Large intestine (tissue), 3 donors: ENCODE results near the gene BIRC6. TPM values are rescaled to one million over a fixed set of nuclear protein-coding genes. Genes with fewer than 3 reads are reported as not detected.

ENCODE experiments used
- DNase-seq, 2 donors: peaks; one replicate each; pipeline versions ENCODE4 v3.0.0 to v3.0.0-alpha.2; 2013
- H3K27ac ChIP-seq: one replicate; pipeline ENCODE4 v1.5.1; 2013; ENCODE audit warnings: low read length
- H3K27me3 ChIP-seq: 2 replicates; pipeline ENCODE4 v1.6.1; 2013; ENCODE audit warnings: low read length; ENCODE audit not compliant: control insufficient read depth, insufficient read depth
- H3K36me3 ChIP-seq: 2 replicates; pipeline ENCODE4 v1.6.1; 2013; ENCODE audit warnings: low read length; ENCODE audit not compliant: control insufficient read depth, insufficient read depth
- H3K4me1 ChIP-seq: one replicate; pipeline ENCODE4 v1.6.1; 2013; ENCODE audit warnings: low read length; ENCODE audit not compliant: control insufficient read depth, insufficient read depth
- H3K4me3 ChIP-seq: one replicate; pipeline ENCODE4 v1.5.1; 2013; ENCODE audit warnings: low read length
- H3K9me3 ChIP-seq: one replicate; pipeline ENCODE4 v1.6.1; 2013; ENCODE audit warnings: mild to moderate bottlenecking, low read depth, low read length, moderate library complexity; ENCODE audit not compliant: control insufficient read depth
- WGBS: methylation state at CpG from one replicate; pipeline ENCODE4 v1.1.5; 2013; ENCODE audit warnings: low lambda C conversion rate; ENCODE audit not compliant: insufficient coverage; 5-methylcytosine and 5-hydroxymethylcytosine counted together
- polyA plus RNA-seq: library from polyadenylated mRNA; unstranded; fragments of 120-200 nt; gene quantifications from one replicate; pipeline ENCODE4 v1.2.1, GENCODE V29; 2013

Gene BIRC6
- polyA plus RNA-seq, 1 donor: 50.7 TPM

DNA sequence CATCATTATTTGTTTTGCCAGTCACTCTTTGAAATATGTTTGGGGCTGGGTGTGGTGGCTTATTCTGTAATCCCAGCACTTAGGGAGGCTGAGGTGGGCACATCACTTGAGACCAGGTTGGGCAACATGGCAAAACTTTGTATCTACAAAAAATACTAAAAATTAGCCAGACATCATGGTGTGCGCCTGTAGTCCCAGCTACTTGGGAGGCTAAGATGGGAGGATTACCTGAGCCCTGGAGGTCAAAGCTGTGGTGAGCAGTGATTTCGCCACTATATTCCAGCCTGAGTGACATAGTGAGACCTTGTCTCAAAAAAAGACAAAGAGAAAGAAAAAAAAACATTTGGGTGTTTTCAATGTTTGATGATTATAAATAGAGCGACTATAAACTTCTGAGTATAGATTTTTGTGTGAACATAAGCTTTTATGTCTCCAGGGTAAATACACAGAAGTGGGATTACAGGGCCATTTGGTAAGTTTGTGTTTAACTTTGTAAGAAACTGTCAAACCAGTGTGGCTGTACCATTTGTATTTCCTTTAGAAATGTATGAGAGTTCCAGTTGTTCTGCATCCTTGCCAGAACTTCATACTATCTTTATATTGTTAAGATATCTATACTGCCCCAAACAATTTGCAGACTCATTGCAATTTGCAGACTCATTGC is 15.8 kb downstream of the BIRC6 start:
- DNase-seq: no peak
- Histone ChIP-seq H3K36me3 (no peaks in the 10 kb centered on the region), H3K9me3 (no peaks in the 10 kb centered on the region), H3K4me3 (no peak overlapping the region), H3K27me3 (no peaks in the 10 kb centered on the region), H3K27ac (no peak overlapping the region), H3K4me1 (no peaks in the 10 kb centered on the region)
- 79% methylated on average over 2 of the region's 3 CpGs for WGBS

DNA sequence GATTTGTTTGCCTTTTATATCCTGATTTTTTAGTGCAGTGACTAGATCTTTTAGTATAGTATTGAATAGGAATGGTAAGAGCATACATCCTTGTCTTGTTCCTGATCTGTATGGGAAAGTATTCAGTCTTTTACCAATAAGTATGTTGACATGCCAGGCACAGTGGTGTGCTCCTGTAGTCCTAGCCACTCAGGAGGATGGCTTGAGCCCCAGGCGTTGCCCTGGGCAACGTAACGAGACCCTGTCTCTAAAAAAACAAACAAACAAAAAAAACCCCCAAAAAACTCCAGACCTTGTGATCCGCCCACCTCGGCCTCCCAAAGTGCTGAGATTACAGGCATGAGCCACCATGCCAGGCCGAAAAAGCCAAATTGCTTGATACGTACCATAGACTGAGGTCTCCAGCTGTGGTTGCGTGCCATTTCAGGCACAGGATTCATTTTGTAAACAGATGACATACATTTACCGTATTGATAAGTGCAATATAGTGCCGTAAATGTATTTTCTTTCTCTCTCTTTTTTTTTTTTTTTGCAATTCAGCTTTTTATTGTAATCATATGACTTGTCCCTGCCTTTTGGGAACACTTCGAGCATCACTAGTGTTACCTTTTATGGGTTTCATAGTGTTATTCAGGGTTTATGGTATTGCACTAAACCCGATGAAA is 18.5 kb downstream of the BIRC6 start:
- Histone ChIP-seq H3K27ac (no peak overlapping the region), H3K4me3 (no peak overlapping the region), H3K4me1 (peaks cover 7% of the 10 kb centered on the region), H3K36me3 (no peaks in the 10 kb centered on the region), H3K27me3 (no peaks in the 10 kb centered on the region), H3K9me3 (no peaks in the 10 kb centered on the region)
- WGBS: 80% methylated on average over 2 of the region's 12 CpGs
- no peak for DNase-seq

- Histone ChIP-seq H3K4me1 (peaks cover 7% of the 10 kb centered on the region), H3K27ac (no peak overlapping the region)
- no peak for DNase-seq
These were observed 19.9 kb downstream of the BIRC6 start for GRCh38 chr2:32376756-32377155.

GRCh38 chr2:32377928-32378327 is 21.1 kb downstream of the BIRC6 start:
- no peak for DNase-seq
- WGBS: no CpG with 5 or more reads among the region's 1 CpG
- Histone ChIP-seq H3K9me3 (no peaks in the 10 kb centered on the region), H3K27me3 (no peaks in the 10 kb centered on the region), H3K36me3 (peaks cover 14% of the 10 kb centered on the region), H3K4me3 (no peak overlapping the region), H3K27ac (no peak overlapping the region), H3K4me1 (peaks cover 7% of the 10 kb centered on the region)

More at GRCh38 chr2:32376756-32377155, 19.9 kb downstream of the BIRC6 start:
- H3K9me3 ChIP-seq: no peaks in the 10 kb centered on the region
- H3K27me3 ChIP-seq: no peaks in the 10 kb centered on the region
- no peak overlapping the region for H3K4me3 ChIP-seq
- H3K36me3 ChIP-seq: peaks cover 6% of the 10 kb centered on the region

- H3K9me3 ChIP-seq: no peaks in the 10 kb centered on the region
- H3K27me3 ChIP-seq: no peaks in the 10 kb centered on the region
- peak in 1 of 2 donors; percentile 18 for DNase-seq
- H3K27ac ChIP-seq: no peak overlapping the region
- H3K4me3 ChIP-seq: no peak overlapping the region
- H3K36me3 ChIP-seq: peaks cover 22% of the 10 kb centered on the region
- H3K4me1 ChIP-seq: peaks cover 7% of the 10 kb centered on the region
These were observed 22.5 kb downstream of the BIRC6 start for GRCh38 chr2:32379352-32379751.

DNA sequence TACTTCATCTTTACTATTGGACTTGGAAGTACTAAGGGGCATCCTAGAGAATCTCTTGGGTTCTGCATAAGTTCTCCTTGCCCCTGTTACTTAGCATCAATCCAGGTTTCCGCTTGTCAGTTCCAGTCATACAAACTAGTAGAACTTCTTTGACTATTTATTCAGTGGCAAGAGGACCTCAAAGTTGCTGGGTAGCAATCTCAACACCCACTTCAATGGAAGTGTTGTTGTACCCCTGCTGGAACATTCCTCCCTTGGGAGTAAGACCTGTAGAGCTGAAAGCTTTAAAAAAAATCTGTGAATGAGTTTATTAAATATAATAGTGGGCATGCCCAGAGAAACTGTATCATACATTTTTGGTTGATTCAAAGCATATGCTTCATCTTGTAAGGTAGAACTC is 27.0 kb downstream of the BIRC6 start:
- Histone ChIP-seq H3K4me3 (no peak overlapping the region), H3K9me3 (no peaks in the 10 kb centered on the region), H3K36me3 (peaks cover 56% of the 10 kb centered on the region), H3K27ac (no peak overlapping the region), H3K27me3 (no peaks in the 10 kb centered on the region), H3K4me1 (peaks cover 3% of the 10 kb centered on the region)
- no CpG with 5 or more reads among the region's 1 CpG for WGBS
- DNase-seq: no peak

- H3K36me3 ChIP-seq: peaks cover 58% of the 10 kb centered on the region
- no peaks in the 10 kb centered on the region for H3K27me3 ChIP-seq
- no peak for DNase-seq
- H3K9me3 ChIP-seq: no peaks in the 10 kb centered on the region
- no peaks in the 10 kb centered on the region for H3K4me1 ChIP-seq
- no peak overlapping the region for H3K4me3 ChIP-seq
- H3K27ac ChIP-seq: no peak overlapping the region
- WGBS: 100% methylated on average over 1 of the region's 4 CpGs
These were observed 27.7 kb downstream of the BIRC6 start for GRCh38 chr2:32384529-32384928.

- WGBS: no CpG with 5 or more reads among the region's 2 CpGs
- H3K9me3 ChIP-seq: no peaks in the 10 kb centered on the region
- H3K36me3 ChIP-seq: peaks cover 60% of the 10 kb centered on the region
- H3K27me3 ChIP-seq: no peaks in the 10 kb centered on the region
- H3K4me1 ChIP-seq: no peaks in the 10 kb centered on the region
- no peak overlapping the region for H3K27ac ChIP-seq
- no peak for DNase-seq
- no peak overlapping the region for H3K4me3 ChIP-seq
These were observed 29.9 kb downstream of the BIRC6 start for GRCh38 chr2:32386739-32387138.

DNA sequence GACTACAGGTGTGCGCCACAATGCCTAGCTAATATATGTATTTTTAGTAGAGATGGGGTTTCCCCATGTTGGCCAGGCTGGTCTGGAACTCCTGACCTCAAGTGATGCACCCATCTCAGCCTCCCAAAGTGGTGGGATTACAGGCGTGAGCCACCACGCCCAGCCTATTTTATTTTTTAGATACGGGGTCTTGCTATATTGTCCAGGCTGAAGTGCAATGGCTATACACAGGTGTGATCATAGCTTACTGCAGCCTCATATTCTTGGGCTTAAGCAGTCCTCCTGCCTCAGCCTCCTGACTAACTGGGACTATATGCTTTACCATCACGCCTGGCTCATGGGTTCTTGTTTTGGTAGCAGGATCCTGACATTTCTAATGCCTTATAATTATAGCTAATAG is 42.4 kb downstream of the BIRC6 start:
- DNase-seq: no peak
- Histone ChIP-seq H3K4me3 (no peak overlapping the region), H3K27ac (no peak overlapping the region), H3K4me1 (no peaks in the 10 kb centered on the region), H3K9me3 (no peaks in the 10 kb centered on the region), H3K27me3 (no peaks in the 10 kb centered on the region), H3K36me3 (peaks cover 41% of the 10 kb centered on the region)
- WGBS: 100% methylated on average over 3 of the region's 5 CpGs

- no peaks in the 10 kb centered on the region for H3K4me1 ChIP-seq
- no peak for DNase-seq
- H3K27ac ChIP-seq: no peak overlapping the region
- no peak overlapping the region for H3K4me3 ChIP-seq
- peaks cover 39% of the 10 kb centered on the region for H3K36me3 ChIP-seq
- no peaks in the 10 kb centered on the region for H3K9me3 ChIP-seq
- no peaks in the 10 kb centered on the region for H3K27me3 ChIP-seq
These were observed 45.3 kb downstream of the BIRC6 start for GRCh38 chr2:32402091-32402490.

DNA sequence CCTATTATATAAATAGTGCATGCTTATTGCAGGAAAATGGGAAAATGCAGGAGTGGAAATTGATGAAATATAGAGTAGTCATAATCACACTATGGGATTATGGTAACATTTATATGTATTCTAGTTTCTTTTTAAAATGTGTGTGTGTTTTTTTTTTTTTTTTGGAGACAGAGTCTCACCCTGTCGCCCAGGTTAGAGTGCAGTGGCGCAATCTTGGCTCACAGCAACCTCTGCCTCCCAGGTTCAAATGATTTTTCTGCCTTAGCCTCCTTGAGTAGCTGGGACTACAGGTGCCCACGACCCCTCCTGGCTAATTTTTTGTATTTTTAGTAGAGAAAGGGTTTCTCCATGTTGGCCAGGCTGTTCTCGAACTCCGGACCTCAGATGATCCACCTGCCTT is 47.0 kb downstream of the BIRC6 start:
- no peak for DNase-seq
- Histone ChIP-seq H3K27me3 (no peaks in the 10 kb centered on the region), H3K27ac (no peak overlapping the region), H3K9me3 (no peaks in the 10 kb centered on the region), H3K36me3 (peaks cover 38% of the 10 kb centered on the region), H3K4me3 (no peak overlapping the region), H3K4me1 (no peaks in the 10 kb centered on the region)
- WGBS: no CpG with 5 or more reads among the region's 5 CpGs
